GM19238 (cell line): ENCODE measurements around the gene KCNK10.
"Not testable (repeated sequence)": the region's sequence is repeated elsewhere in the genome, so short reads cannot be mapped to it uniquely, and the experiment has no call there.

Experiments
- DNase-seq: peaks from one replicate; pipeline ENCODE4 v3.0.0; 2011; ENCODE audit warnings: low spot score; ENCODE audit not compliant: insufficient read length

Gene KCNK10

DNA sequence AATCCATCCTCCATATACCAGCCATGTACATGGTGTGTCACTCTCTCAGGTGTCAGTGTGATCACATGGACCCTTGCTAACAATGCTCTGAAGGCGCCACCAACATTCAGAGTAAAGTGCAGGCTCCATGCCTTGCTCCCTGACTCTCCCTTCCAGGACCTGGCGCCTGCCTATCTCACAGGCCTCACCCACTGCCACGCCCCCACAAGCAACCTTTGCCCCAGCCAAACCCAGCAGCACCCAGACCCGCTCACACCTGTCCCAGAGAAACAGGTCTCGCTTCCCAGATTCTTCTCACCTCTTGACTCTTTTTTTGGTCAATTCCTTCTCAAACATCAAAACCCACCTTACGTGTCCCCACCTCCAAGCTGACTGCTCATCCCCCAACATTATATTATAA lies 52.3 kb downstream of the KCNK10 start:
- DNase-seq = no peak

DNA sequence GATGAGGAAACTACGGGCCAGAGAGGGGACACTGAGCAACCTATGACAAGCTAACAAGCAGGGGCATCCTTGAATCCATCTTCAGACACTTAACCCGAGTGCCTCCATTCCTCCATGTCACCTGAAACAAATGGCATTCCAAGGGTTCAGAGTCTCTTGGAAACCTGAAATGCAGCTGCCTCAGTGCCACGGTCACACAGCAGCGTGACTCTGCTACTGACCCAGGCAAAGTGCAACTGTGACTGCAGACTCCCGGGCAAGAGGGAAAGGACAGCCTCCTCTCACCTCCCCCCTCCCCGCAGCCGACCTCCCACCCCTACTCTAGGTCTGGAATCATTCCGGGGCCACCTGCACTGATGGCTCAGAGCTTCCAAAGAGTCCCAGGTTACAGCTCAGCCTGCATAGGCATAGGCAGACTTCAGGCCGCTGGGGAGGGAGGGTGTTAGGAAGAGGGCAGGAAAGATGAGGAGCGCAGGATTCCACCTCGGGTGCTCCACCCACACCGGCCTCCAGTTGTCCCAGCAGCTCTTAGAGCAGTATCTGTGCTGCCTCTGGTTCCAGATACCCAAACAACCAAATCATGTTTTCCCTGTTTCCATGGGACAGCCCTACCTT lies 53.2 kb downstream of the KCNK10 start:
- no peak for DNase-seq

DNA sequence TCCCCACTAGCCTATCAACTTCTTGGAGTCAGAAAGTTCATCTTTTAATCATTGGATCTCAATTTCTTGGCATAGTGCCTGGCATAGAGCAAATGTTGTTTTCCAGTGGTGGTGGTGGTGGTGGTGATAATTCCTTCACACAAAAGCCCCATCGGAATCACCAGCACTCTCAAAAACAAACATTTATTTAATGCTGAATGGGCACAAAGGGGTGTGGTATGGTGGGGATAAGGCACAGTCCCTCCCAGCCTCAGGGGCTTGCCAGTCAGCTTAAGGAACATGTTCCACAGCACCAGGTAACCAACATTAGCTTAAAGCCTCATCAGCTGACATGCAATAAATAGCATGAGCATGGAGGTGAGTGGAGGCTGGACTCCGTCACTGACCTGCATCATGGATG lies 56.6 kb downstream of the KCNK10 start:
- DNase-seq = no peak

DNA sequence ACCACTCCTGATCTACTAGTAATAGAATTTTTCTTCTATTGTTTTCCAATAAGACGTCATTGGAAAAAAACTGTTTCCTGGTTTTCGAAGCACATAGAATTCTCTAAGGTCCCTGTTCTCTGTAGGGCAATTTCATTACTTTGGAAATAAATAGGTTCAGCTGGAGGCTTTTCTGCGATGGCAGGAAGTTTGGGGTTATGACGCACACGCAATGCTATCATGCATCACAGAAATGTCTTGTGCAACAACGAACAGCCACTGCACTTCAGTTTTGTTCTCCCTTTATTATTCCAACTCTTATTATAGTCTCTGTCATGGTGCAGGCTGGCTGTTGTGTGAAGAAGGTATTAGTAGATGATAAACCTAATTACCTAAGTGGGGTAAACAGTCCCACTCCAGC lies 59.0 kb downstream of the KCNK10 start:
- DNase-seq = no peak

DNA sequence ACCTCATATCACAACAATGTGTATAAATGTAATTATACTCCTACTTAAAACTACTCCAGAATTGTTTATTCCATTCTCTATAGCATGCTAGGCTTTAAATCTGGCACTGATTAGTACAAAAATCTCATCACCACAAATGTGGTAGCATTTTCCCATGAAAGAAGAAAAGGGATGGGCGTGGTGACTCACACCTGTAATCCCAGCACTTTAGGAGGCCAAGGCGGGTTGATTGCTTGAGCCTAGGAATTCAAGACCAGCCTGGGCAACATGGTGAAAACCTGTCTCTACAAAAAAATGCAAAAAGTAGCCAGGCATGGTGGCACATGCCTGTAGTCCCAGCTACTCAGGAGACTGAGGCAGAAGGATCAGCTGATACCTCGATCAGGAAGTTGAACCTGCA lies 61.8 kb downstream of the KCNK10 start:
- DNase-seq = not testable (repeated sequence)

DNA sequence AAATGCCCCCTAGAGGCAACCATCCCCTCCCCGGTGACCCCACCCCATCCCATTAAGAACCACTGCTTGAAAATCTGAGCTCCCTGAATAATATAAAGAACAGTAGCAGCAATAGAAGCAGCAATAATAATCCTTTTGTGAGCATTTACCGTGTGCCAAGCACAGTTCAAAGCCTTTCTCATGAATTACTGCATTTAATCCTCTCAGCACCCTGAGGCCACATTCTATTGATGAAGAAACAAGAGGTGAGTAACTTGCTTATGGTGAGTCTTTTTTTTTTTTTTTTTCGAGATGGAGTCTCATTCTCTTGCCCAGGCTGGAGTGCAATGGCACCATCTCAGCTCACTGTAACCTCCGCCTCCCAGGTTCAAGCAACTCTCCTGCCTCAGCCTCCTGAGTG lies 65.0 kb downstream of the KCNK10 start:
- DNase-seq = no peak

DNA sequence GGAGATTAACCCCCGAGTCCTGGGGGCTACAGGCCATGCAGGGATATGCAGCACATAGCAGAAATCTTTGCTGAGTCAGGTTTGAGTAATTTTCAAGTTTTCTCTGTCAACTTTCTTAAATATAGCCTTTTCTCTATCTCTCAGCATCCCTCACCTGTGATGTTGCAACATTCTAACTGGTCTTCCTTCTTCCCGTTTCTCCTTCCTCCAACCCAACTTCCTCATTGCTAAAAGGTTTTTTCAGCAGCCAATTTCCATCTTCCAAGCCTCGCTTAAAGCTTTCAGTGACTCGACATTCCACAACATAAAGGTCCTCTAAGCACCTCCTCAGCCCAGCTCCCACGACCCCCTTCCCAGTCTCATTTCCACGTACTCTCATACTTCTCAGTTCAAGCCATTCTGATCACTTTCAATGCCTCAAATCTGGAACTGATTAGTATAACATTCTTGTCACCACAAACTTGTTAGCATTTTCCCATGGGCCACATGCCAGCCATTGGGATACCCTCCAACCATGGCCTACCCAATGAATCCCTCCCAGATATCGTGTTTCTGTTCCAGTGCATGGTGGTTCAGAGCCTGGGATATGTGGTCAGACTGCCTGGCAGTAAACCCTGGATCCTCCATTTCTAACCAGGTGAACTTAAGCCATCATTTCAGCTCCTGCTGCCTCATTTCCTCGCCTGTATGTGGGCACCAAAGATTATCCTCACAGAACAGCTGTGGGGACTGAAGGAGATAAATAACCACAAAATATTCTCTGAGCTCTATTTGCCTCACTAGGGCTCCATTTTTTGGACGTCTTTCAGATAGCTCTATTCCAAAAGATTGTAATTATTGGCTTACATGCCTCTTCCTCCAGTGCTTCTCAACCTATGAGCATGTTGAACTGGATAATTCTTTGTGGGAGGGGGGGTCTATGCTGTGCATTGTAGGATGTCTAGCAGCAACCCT lies 65.8 kb downstream of the KCNK10 start:
- no peak for DNase-seq

- no peak for DNase-seq
Measured at GRCh38 chr14:88255798-88256197, 67.3 kb downstream of the KCNK10 start.

DNA sequence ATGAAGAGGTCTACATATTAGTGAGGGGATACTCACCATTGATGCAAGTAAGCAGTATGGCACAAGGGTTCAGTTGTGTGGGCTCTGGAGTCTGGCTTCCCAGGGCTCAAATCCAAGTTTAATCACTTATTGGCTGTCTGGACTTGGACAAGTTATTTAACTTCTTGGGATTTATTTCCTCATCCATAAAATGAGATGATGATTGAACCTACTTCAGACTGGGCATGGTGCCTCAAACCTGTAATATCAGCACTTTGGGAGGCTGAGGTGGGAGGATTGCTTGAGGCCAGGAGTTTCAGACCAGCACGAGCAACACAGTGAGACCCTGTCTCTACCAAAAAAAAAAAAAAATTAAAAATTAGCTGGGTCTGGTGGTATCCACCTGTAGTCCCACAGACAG lies 67.9 kb downstream of the KCNK10 start:
- DNase-seq = no peak

GRCh38 chr14:88252498-88252897 lies 70.6 kb downstream of the KCNK10 start:
- DNase-seq = no peak

DNA sequence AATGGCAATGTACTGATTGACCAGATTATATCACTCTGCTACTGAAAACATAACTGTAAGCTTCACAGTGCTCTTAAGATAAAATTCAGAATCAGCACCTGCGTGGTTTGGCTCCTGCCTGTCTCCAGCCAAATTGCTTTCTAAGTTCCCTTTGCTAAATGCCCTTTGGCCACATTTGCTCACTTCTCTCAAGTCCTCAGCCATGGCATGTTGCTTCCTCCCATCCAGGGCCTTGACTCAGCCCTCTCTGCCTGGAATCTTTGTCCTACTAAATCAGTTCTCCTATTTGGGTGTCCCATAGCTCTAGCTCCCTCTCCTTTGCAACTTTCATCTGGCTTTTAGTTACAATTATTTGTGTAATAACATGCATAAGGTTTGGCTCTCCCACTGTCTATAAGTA lies 71.4 kb downstream of the KCNK10 start:
- no peak for DNase-seq

GRCh38 chr14:88249266-88249665 lies 73.8 kb downstream of the KCNK10 start:
- DNase-seq = no peak

DNA sequence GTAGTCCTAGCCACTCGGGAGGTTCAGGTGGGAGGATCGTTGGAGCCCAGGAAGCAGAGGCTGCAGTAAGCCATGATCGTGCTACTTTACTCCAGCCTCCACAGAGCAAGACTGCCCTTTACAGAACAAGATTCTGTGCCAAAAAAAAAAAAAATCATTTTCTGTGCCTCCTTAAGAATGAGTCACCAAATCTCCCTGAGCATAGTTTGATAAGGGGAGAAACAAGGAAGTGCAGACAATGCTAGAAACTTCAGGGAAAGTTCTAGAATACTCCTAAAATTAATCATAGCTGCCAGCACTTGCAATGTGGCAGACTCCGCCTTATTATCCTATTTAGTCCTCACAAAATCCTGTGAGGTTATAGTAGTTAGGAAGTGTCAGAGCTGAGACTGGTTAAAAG lies 74.5 kb downstream of the KCNK10 start:
- no peak for DNase-seq

GRCh38 chr14:88247228-88247627 lies 75.8 kb downstream of the KCNK10 start:
- no peak for DNase-seq

DNA sequence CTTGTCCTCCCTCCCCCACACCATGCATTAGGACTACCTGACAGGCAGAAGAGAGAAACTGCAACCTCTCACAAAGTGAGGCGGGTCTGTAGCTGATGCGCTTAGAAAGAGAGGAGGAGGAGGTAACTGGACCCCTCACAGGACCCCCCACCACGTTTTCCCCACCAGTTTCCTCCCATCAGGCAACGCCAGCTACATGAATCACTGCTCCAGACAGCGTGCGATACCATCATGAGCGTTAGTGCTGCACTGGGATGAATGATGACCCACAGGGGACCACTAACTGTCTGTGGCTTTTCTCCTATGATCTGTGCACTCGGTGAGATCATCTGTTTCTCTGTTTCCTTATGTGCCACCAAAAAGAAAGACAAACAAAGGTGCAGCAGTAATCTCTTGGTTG lies 77.7 kb downstream of the KCNK10 start:
- no peak for DNase-seq

- DNase-seq = no peak
Measured at GRCh38 chr14:88243946-88244345, 79.1 kb downstream of the KCNK10 start.

- no peak for DNase-seq
Measured at GRCh38 chr14:88242446-88242845, 80.6 kb downstream of the KCNK10 start.

DNA sequence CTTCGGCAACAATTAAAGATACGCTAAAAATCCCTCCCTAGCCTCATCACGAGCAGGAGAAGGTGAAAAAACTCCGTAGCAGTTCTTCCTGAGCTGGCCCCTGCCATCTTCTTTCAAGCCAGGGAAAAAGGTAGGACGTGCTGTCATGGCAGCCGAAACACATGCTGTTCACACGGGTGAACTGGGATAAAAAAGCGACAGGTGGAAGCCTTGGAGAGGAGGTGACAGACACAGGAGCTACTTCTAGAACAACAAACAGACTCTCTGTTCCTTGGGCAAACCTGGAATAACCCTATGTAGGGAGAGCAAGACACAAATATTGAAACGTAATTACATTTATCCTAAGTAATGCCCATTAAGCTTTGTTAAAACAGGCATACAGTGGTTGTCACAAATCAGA lies 81.3 kb downstream of the KCNK10 start:
- no peak for DNase-seq

GRCh38 chr14:88234442-88234841 lies 88.6 kb downstream of the KCNK10 start:
- no peak for DNase-seq

GRCh38 chr14:88233915-88234314 lies 89.2 kb downstream of the KCNK10 start:
- no peak for DNase-seq

GRCh38 chr14:88232771-88233170 lies 90.3 kb downstream of the KCNK10 start:
- DNase-seq = no peak

- DNase-seq = no peak
Measured at GRCh38 chr14:88231603-88232002, 91.5 kb downstream of the KCNK10 start.

DNA sequence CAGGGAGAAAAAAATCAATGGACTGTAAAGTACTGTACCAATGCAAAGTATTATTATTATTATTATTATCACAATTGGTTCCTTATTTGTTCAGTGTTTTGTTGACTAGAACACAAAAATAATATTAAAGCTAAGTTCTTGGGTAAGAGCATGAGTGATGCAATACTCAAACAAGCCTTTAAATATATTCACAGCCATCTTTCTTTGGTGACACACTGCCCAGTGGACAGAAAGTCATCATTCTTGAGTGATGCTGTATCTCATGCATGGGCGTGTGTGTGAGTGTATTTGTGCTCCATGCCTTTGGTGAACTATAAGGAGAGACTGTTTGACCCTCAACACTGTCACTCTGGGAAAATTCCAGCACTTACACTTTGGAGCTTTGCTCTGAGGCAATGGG lies 93.6 kb downstream of the KCNK10 start:
- no peak for DNase-seq
